GM23248 (cell line): ENCODE measurements around the gene IFI44.

ENCODE experiments used
- EZH2 ChIP-seq: fragments of 200-600 bp; sonication (generic); IDR thresholded peaks from 2 replicates; pipeline ENCODE4 v1.6.1; 2018; ENCODE audit warnings: antibody characterized with exemption, mild to moderate bottlenecking; ENCODE audit not compliant: insufficient read depth, poor library complexity, severe bottlenecking
- EZH2phosphoT487 ChIP-seq: fragments of 200-600 bp; sonication (generic); IDR thresholded peaks from 2 replicates; pipeline ENCODE4 v1.6.1; 2018; ENCODE audit warnings: antibody characterized with exemption, moderate library complexity, mild to moderate bottlenecking, low read depth; ENCODE audit not compliant: insufficient read depth

DNA sequence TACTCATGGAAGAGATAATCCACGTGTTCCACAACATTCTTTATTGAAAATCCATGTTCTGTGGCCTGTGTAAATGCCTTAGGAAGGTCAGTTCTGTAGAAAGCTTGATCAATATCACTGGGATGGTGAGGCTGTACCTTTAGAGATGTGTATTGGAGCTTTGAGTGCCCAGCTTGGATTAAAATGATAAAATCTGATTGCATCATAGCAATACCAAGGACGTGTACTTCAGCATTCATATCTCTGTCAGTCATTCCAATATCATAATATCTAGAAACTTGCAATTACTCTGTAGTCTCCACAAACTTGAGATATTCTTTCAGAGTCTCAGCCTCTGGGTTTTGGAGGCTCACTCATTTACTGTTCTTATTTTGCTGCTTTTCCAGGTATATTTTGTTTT lies 31.6 kb downstream of the IFI44 start:
- TF ChIP-seq EZH2 (no peak), EZH2phosphoT487 (no peak)
